Fibroblast of skin of right quadriceps (primary cell): ENCODE measurements around the gene DDX41.

ENCODE experiments used
- DNase-seq: peaks from one replicate; pipeline ENCODE4 v3.0.0-alpha.2; 2013

The DDX41 gene

DNA sequence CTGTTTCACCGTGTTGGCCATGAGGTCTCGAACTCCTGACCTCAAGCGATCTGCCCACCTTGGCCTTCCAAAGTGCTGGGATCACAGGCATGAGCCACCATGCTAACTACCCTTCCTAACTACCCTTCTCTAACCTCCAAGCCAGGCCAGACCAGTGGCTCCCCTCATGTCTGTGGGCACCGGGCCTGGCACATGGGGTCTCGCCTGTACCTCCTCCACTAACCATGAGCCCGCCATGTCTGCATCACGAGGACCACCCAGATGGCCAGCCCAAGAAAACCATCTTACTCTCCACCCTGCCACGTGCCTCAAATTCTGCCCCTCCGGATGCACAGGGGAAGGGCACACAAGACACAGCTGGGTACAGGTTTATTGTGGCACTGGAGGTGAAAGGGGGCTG lies 33.7 kb downstream of the DDX41 start:
- DNase-seq = no peak

DNA sequence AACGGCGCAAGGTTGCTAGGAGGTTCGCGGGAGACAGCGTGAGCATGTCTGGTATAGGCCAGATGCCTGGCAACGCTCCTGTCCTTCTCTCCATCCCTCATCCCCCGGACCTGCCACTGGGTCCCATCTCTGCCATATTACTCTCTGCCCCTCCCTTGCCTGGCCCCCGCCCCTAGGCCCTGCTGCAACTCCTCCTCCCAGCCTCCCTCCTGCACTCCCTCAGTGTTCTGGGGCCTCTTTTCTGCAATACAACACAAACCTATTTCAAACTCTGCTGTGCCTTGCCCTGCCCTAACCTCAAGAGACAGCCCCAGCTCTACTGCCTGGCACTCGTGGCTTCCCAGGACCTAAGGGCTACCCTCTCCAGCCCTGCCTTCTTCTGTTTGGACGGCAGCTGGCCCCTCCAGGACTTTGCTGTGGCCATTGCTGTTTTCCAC lies 34.4 kb downstream of the DDX41 start:
- no peak for DNase-seq

DNA sequence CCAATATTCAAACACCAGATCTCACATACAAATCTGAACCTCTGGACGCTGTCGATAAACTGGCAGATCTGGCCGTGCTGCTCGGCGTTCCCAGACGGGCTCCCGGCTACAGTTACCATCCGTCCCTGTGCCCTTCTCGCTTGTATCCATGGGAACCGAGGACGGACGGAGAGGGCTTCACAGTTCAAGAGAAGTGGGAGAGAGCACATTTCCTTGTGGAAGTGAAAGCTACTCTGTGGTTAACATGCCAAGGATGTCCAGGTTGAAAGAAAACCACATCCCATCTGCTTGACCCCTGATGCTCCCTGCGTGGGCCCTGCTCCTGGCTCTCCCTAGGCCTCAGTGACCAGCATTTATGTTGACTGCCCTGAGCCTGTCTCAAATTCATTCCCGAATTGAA lies 37.0 kb downstream of the DDX41 start:
- peak; percentile 32 for DNase-seq

DNA sequence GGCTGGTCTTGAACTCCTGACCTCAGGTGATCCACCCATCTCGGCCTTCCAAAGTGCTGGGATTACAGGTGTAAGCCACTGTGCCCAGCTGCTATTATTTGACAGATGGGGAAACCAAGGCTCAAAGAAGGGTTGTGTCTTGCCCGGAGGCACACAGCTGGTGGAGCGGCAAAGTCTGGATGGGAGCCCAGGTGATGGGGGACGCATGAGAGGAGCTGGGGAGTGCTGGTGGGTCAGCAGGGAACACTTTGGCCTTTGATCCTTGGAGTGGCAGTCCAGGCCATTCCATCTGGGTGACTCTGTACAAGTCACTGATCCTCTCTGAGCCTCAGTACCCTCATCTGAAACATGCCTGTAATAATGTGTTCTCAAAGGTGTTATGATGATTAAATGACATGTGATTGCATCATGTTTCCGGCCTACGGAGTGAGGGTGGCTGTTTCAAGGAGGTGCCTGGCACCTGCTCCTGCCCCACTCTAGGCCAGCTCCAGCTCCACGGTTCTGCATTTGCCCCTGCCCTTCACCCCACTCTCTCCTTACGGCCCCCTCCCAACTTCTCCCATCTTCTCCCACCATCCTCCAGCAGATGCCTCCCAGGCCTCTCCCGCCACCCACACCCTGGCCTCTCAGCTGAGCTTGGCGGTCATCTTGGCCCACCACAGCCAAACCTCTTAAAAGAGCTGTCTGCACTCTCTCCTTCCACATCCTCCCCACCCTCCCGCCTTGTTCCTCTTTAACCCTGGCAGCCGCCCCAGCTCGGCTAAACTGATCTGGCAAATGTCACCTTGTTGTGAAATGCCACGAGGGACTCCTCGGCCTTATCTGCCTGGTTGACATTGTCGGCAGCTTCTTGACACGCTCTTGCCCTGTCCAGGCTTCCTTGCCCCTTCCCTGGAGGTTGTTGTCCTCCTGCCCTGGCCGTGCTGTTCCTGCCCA lies 37.8 kb downstream of the DDX41 start:
- peak; percentile 45 for DNase-seq

DNA sequence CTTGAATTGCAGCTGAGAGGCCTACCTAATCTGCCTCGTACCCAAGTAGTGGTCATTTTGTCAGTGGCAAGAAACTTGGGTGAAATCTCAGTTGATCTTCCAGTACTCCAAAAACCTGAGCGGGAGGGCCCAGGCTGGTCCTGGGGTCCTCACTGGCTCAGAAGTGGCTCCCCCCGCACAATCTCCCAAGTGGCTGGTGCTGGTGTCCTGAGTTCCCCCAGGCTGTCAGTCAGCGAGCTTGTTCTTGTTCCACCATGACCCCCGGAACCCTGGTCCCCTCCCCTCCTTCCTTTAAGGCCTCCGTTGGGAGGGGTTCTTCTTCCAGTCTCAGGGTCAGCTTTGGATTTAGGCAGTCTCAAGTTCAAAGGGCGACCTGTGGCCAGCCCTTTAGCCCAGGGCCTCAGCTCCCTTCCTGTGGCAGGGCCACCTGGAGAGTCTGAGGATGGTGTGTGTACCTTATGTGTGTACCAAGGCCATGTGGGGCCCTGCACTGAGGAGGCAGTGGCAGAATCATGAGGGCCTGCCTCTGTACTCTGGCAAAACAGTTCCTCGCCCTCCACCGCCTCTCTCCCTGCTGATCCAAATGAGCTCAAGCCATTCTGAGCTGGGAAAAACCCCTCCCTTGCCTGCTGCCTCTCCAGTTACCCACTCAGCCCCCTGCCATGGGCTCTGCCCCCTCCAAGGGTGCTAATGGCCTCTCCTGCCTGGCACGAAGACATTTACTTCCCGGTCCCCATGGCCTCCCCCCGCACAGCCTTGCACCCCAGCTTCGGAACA lies 38.9 kb downstream of the DDX41 start:
- no peak for DNase-seq

DNA sequence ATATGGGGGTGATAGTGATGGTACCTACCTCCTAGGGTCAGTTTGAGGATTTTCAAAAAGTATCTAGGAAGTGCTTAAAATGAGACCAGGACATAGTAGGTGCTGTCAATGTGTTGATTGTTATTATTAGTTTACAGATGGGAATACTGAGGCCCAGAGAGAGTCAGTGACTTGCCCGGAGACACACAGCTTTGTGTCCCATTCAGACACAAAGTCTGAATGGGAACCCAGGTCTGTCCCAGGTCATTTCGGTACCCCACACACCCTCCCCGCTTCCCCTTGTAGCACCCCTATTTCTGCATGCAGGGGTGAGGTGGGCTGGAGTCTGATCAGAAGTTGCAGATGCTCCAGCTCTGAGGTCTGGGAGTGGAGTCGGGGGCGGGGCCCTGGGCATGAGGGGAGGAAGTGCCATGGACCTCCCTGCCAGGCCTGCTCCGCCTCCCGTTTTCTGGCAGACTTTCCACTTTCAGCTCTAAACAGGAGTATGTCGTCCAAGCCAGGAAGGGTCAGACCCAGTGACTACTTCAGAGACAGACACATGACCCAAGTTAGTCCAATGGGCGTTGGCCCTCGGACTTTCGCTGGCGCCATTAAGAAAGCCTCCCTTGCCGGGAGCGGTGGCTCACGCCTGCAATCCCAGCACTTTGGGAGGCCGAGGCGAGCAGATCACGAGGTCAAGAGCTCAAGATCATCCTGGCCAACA lies 40.1 kb downstream of the DDX41 start:
- peak; percentile 65 for DNase-seq

DNA sequence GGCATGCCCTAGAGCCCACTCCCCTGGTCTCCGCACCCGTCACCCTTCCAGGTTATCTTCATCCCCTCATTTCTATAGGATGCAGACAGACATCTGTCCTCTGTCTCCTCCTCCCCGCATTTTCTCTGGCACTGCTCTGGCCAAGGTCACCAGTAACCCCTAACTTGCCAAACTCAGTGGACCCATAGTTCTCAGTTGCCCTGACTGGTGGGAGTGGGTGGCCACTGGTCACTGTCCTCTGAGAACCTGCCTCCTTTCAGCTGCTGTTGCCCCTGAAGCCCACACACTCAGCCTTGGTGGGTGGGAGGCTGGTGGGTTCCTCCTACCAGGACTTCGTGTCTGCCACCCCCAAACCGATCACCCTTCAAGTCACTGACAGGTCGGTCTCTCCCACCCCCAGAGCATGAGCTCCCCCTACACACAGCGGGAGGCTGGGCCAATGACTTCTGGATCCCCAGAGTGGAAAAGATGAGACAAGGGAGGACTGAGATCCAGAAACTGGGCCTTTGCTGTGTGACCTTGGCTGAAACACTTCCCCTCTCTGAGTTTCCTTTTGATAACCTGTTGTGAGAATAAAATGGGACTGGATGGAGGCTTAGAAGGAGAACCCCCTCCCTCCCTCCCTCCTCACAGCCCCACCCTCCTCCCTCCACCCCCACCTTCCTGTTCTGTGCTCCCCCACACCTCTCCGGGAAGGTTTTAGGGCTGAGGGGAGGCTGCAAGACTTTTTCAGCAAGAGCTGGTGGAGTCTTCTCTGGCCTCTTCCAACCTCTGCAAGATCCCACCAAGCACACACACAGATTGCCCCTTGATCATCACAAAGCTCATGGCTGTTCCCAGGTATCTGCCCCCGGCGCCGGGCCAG lies 41.0 kb downstream of the DDX41 start:
- DNase-seq = no peak

DNA sequence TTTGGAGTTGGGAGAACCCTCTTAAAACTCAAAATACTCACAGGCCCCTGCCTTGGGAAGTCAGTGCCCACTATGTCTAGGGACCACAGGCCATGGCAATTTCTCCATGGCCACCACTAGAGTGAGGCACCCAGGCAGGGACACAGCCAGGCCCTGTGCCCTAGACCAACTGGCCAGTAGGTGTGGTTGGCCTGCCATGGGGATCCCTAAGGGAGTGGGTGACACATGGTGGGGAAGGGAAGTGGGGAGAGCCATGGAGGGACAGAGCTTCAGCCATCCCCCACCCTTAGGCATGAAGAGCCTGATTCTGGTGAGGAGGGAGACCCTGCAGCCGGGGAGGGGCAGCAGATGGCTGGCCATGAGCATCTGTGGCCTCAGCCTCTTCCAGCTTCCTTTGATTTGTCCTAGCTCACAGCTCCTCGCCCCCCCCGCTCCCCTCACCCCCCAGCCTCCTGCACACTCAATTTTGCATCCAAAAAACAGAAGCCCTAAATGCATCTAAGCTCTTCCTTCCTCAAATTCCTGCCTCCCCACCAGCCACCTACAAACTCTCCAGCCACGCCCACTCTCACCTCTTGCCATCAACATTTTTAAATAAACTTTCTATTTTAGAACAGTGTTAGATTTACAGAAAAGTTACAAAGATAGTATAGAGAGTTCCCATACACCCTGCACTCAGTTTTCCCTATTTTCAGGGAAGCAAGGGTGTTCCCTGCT lies 41.8 kb downstream of the DDX41 start:
- no peak for DNase-seq

DNA sequence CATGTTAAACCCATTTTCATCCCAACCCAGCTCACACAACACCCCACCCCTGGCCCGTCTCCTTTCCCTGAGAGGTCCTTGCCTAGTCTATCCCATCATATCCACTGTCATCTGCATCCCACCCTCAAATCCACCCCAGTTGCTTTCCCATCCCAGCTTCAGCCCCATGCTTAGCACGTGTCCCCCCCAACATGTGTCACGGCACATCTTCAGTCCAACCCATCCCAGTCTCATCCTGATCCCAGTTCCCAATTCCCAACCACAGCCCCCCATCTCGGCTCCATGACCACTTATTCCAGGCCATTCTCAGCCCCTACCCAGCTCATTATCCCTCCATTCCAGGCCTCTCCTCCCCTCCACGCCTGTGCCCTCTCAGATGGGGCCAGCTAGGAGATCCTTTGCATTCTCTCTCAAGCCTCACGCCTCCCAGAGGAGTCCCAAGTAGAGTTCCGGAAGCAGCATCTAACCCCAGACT lies 42.7 kb downstream of the DDX41 start:
- DNase-seq = no peak

DNA sequence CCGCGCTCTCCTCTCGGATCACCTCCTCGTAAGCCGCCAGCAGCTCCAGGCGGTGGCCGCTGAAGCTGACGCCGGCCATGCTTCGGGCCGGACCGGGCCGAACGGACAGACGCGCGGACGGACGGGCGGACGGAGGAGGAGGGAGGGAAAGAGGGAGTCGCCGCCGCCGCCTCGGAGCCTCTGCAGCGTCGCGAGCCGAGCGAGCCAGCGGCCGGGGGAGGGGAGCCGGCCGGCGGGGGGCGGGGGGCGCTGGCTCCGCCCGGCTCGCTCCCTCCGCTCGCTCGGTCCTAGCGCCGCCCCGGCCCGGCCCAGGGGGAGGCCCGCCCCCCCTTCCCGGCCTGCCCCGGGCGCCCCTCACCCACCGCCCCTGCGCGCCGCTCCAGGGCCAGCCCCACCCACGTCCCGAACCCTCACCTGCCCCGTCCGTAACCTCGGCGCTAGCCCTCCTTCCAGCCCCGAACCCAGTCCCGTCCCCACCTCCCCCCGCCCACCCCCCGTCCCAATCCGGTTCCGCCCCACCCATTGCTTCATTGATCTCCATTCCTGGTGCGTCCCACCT lies 43.2 kb downstream of the DDX41 start, which contains the start of gene DBN1:
Gene DBN1, minus strand, starts transcription at position 192 of the 559 bp plus-strand sequence. Its CDS starts 113 bp downstream, at position 79.
- peak; percentile 74 for DNase-seq

DNA sequence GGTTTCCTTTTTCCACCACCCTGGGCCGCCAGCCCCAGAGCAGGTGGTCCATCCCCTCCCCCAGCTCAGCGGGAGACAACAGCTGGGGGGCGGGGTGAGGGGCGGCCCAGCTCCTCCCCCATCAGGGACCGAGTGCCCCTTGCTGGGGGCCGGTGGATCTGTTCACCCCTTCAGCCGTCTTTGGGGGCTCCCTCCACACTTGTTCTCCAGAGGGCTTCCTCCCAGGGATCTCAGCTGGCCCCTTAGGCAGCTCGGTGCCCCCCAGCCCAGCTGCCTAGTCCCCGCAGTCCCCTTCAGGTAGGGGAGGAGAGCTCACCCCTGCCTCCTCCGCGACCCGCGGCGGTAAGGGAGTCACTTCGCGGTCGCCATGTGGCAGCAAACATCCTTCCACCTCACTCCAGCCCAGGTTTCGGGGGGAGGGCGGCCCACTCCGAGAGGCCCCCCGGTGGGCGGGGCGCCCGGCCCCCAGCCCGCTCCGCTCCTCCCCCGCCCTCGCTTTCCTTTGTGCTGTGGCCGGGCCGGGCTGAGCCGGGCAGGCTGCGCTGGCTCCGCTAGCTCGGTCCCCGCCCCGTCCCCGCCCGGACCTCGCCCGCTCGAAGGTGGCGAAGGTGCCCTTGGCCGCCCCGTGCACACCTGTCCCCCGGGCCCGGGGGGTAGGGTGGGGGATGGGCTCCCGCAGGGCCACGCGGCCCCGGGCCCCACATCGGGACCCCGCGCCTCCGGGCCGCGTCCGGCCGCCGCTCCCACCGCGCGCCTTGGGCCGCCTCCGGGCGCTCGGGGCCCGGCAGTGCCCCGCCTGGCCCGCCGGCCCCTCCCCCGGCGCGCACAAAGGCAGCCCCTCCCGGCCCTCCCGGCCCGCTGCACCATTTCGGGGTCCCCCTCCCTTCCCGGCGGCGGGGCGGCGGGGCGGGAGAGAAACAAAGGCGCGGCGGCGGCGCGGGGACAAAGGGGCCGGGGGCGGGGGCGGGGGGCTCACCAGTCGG lies 44.0 kb downstream of the DDX41 start:
- DNase-seq = no peak

DNA sequence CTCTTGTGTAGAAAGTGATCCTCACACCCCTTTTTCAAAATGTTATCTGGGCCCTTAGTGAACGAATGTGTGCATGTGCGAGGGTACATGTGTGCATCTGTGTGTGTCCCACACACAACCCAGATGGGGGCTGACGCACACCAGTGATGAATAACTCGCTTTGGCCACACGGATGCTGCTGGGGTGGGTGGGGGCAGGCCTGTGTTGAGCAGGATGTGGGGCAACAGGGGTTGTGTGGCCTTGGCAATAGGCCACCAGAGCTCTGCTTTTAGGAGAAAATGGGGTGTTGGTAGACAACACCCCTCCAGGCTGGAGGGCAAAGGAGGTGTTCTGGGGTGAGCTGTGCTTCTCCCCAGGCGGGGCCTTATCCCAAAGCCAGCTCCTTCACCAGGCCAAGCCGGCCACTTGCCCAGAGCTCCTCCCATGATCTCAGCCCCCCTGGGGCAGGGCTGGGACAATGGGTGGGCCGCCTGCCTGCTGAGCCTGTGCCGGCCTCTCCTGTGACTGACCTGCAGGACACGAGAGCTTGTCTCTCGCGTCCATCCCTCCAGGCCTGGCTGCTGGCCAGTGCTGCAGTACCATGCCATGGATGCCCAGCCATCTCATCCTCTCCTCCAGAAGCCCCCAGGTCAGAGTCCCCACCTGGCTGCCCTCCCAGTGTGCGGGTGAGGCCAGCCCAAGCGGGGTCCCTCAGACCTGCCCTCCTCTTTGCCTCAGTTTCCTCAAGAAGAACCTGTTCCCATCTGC lies 45.0 kb downstream of the DDX41 start:
- DNase-seq = no peak

DNA sequence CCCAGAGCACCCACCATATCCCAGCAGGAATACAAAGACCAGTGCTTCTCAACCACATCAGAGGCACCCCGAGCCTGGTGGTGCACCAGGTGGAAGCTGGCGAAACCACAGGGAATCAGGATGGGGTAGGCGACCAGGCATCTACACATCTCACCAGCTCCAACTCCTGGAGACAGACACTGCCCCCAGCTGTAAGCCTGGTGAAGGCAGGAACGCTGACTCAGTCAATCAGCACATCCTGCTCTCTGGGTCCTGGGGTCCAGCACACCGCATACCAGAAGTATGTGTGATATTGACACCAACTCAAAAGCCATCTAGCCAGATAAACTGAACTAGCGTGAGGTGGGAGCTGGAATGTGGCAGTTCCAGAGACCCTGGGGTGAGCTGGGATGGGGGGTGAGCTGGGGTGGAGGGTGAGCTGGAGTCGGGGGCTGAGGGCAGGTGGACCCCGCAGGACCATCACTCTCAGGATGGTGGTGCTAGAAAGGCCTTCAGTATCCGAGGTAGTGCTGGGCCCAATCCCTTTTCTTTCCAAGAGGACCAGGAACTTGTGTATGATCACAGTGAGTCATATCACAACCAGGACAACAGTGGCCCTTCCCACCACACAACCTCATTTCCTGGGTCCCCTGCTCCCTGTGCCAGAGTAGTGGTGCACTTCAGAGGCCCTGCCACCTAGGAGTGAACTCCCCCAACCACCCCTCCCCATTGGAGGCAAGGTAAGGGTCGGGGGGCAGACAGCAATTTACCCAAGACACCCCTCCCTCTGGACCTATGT lies 45.8 kb downstream of the DDX41 start:
- peak; percentile 64 for DNase-seq

DNA sequence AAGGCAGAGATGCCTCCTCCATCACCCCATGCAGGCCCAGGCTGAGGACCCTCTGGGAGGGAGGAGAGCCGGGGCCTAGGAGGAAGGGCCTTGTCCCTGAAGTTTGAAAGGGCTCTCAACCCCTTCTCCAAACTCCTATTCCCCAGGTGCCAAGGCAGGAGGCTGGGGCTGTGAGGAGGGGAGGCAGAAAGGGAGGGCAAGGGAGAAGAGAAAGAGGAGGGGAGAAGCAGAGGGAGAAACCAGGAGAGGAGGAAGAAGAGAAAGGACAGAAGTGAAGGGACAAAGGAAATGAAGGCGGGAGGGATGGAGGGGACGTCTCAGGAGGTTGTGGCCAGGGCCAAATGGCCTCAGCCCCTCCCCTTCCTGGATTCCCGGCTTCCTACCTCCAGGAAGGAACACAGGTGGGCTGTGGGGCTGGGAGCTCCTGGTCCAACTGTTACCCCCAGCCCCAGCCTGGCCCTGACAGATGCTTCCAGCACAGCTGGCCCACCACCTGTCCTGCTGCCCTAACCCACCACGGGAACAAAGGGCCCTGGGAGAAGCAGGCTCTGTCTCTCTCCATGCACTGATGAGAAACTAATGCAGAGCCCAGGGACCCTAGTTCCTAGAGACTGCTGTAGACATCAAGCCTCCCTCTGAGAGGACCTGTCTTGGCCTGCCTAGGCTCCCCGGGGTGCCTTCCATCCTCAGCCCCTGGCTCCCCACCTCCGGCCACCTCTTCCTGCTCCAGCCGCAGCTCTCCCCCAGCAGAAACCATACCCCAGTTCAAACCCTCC lies 46.8 kb downstream of the DDX41 start:
- no peak for DNase-seq

DNA sequence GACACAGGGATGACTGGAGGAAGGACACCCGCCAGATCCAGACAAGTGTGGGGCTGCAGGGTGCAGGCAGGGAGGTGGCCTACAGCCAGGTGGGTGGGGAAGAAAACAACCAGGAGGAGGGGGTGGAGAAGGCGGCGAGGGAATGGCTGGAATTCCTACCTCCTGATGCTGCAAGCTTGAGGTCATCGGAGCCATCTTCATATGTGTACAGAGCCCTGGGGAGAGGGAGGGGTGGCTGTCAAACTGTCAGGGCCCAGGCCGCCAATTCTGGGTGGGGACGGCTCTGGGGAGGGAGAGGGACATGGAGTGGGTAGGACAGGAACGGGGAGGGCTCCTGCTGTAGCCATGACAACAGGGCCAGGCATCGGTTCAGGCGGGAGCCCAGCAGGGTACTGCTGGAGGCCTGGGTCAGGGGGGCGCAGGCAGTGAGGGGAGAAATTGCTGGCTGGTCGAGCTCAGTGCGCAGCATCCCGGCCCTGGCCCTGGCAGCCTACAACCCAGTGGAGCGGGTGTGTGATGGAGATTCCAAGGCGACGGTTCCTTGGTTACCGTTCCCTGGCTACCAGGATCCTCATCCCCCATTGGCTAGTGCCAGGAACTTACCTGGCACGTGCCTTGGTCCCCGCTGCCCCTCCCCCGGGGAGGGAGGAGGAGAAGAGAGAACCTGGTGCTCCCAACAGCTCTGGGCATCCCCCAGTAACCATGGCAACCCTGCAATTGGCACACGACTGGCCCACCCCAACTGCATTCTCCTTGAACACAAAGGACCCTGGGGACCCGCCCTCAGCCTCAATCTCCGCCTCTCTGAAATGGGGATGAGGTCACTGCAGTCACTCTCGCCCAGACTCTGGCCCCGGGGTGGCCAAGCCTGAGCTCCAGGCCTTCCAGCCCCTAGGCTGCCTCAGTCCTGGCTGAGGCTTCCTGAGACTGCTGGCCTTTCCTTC lies 47.8 kb downstream of the DDX41 start:
- peak; percentile 70 for DNase-seq

DNA sequence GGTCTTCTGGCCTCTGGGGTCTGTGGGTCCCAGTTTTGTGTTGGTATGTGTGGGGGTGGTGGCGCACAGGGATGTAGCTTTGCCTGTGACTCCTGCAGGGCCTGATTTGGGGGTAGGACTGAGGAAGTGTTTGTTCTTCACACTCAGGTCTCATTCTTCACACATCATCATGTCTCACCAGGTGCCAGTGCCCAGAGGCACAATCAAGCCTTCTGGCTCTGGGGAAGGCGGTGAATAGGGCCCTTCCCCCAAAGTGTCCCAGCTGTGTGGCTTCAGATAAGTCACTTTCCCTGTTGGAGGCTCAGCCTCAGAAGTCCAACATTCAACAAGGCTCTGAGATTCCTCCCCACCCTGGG lies 48.5 kb downstream of the DDX41 start:
- DNase-seq = no peak
